HuH-7 (cell line): ENCODE results near the gene ECI1.

Experiments
- DNase-seq: peaks from one replicate; pipeline ENCODE4 v3.0.0; 2011; ENCODE audit warnings: low spot score

Gene ECI1

GRCh38 chr16:2233046-2233775 lies 18.2 kb downstream of the ECI1 start:
- DNase-seq: no peak

- no peak for DNase-seq
These were observed 19.0 kb downstream of the ECI1 start for GRCh38 chr16:2232094-2232990.

- DNase-seq: no peak
These were observed 20.1 kb downstream of the ECI1 start for GRCh38 chr16:2231016-2231931.

GRCh38 chr16:2230376-2230775 lies 21.0 kb downstream of the ECI1 start:
- no peak for DNase-seq

- DNase-seq: no peak
These were observed 21.6 kb downstream of the ECI1 start for GRCh38 chr16:2229632-2230250.

- DNase-seq: no peak
These were observed 22.3 kb downstream of the ECI1 start for GRCh38 chr16:2229091-2229490.

GRCh38 chr16:2228161-2228824 lies 23.1 kb downstream of the ECI1 start:
- no peak for DNase-seq

- DNase-seq: no peak
These were observed 24.5 kb downstream of the ECI1 start for GRCh38 chr16:2226918-2227317.

- DNase-seq: no peak
These were observed 25.1 kb downstream of the ECI1 start for GRCh38 chr16:2226245-2226793.

- peak; percentile 70 for DNase-seq
These were observed 27.4 kb downstream of the ECI1 start for GRCh38 chr16:2223942-2224486.

- peak; percentile 97 for DNase-seq
These were observed 28.0 kb downstream of the ECI1 start, which contains the start of gene E4F1 for GRCh38 chr16:2223221-2223941. E4F1 (plus strand) TSS chr16:2223591; CDS start chr16:2223614, 23 bp downstream.

- no peak for DNase-seq
These were observed 35.1 kb downstream of the ECI1 start for GRCh38 chr16:2216330-2216729.

GRCh38 chr16:2214719-2214968 lies 36.7 kb downstream of the ECI1 start, which contains the start of gene PGP:
PGP (minus strand) TSS chr16:2214840; CDS start chr16:2214777, 63 bp downstream.
- no peak for DNase-seq

GRCh38 chr16:2213817-2214718 lies 37.3 kb downstream of the ECI1 start:
- no peak for DNase-seq

GRCh38 chr16:2212362-2213324 lies 38.7 kb downstream of the ECI1 start:
- no peak for DNase-seq

- DNase-seq: no peak
These were observed 39.5 kb downstream of the ECI1 start for GRCh38 chr16:2211923-2212347.
